HG02840 (cell line): ENCODE data around the gene CCDC27.

Experiments used
- ATAC-seq: cut with Tn5 transposase; IDR thresholded peaks from one replicate; pipeline ENCODE4 v1.9.1; 2021; ENCODE audit warnings: mild to moderate bottlenecking, moderate library complexity, moderate number of reproducible peaks; ENCODE audit not compliant: unreplicated experiment, low FRiP score

CCDC27 gene

GRCh38 chr1:3750741-3751140 lies 1.5 kb upstream of the CCDC27 start:
- ATAC-seq, result no peak

DNA sequence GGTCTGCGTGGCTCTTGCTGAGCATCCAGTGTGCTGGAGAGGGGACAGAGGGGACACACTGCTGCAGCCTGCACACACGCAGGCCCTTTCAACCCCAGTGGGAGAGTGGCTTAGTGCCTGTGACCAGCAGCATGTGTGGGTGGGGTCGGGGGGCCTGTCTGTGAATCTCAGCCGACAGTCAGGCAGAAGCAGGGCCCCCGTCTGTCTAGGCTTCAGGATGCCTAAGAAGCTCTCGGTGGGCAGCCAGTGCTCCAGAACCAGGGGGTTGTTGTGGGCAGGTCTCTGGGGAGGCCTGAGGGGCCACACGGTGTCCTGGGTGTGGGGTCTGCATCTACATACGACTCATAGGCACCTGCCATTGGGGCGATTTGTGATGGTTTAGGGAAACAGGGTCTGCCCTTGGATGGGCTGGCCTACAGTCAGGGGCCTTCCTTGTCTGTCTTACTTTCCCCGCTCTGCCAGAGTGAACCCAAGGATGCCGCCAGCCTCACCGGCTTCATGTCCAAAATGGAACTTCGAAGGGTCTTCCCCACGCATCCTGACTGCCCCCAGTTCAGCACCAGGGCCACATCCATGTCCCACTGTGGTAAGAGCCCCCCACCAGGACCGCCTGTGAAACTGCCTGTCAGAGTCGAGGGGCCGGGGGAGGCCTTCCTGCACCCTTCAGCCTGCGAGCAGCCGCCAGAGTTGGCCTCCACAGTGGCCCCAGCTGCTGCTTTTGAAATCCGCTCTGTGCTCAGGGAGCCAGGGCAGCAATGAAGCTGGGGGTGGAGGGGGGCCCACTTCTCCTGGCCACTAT lies 1.6 kb downstream of the CCDC27 start:
- no peak for ATAC-seq

DNA sequence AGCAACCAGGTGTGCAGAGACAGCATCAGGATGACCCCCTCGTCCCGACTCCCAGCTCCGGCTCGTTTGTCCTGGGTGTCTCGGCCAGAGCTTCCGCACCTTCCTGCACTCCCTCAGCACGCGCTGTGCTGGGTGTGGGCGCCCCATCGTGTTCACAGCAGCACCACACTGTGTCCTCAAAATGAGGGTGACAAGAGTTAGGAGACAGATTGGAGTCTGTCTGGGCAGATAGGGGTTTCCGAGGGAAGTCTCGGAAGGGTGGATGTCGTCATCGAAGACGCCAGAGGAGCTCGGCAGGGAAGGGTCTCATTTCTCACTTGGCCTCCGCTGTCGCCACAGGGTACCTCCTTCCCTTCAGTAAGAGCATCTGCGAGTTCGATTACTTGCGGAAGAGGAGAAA lies 4.1 kb downstream of the CCDC27 start:
- no peak for ATAC-seq

DNA sequence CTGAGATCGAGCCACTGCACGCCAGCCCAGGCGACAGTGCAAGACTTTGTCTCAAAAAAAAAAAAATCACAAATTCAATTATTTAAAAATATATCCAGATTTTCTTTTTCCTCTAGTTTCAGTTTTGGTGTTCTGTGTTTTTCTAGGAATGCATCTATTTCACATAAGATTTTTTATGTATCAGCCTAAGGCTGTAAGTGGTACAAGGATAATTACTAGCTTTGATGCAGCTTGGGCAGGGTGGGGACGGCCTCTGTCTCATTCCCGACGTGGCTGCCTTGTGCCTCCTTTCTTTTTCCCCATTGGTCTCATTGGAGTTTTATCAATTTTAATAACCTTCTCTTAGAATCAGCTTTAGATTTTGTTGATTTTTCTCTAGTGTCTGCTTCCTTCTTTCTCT lies 6.9 kb downstream of the CCDC27 start:
- ATAC-seq, result no peak

DNA sequence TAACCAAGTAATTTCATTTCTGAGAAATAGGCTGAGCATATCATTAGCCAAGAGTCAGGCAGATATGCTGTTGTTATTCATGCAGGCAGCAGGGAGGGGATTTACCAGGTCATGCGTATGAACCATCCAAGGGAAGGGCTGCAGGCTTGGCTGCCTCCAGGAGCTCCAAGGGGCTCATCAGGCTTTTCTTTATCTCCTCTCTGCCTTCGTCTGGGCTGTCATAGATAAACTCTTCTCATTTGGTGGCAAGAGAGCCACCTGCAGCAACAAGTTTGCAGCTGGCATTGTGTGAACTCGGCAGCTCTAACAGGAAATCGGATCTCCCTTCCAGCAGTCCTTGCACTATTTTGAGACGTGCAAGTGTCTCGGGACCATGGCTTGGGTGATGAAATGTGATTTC lies 7.5 kb downstream of the CCDC27 start:
- ATAC-seq, result no peak

GRCh38 chr1:3761296-3762010 lies 9.2 kb downstream of the CCDC27 start:
- no peak for ATAC-seq

- ATAC-seq, result no peak
Observed at GRCh38 chr1:3762151-3762872, 10.1 kb downstream of the CCDC27 start.

DNA sequence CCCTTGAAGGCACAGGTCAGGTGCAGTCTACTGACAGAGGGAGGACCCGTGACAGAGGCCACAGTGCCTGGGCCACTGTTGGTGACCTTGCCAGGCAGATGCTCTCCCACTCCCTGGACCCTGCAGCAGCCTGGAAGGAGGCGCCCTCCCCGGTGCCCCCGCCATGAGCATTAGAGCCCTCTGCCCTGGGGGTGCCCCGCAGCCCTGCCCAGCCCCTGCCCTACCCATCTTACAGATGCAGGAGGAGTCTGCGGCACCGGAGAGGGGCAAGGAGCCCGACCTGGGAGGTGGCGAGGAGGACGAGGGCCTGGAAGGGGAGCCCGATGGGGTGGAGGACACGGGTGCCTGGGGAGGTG lies 10.6 kb downstream of the CCDC27 start:
- ATAC-seq, result no peak

DNA sequence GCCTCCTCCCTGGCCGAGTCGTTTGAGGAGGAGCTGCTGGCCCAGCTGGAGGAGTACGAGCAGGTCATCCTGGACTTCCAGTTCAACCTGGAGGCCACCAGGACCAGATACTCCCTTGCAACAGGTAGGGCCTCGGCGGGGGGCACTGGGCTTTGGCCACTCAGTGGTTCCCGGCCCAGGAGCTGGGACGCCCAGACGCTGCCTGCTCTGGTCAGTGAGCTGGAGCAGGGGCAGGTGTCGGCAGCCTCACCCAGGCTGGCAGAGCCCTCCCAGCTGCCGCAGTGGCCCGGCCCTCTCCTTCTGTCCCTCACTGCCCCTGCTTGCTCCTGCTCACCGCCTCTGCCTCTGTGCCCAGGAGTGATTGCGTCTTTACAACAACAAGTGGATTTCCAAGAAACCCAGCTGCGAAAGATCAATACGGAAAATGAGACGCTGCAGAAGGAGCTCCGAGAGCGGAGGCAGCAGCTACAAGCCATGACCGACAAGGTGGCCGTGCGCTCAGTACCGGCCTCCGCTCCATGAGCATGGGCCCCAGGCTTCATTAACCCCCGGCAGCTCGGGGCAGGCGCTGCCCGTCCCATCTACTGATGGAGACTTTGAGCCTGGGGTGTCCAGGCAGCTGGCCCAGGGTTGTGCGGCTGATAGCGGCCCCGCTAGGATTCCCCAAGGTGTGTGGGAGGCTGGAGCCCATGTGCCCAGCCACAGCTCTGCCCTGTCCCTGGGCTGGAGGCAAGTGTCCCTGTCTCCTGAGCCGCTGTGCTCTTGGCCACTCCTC lies 11.3 kb downstream of the CCDC27 start:
- no peak for ATAC-seq

DNA sequence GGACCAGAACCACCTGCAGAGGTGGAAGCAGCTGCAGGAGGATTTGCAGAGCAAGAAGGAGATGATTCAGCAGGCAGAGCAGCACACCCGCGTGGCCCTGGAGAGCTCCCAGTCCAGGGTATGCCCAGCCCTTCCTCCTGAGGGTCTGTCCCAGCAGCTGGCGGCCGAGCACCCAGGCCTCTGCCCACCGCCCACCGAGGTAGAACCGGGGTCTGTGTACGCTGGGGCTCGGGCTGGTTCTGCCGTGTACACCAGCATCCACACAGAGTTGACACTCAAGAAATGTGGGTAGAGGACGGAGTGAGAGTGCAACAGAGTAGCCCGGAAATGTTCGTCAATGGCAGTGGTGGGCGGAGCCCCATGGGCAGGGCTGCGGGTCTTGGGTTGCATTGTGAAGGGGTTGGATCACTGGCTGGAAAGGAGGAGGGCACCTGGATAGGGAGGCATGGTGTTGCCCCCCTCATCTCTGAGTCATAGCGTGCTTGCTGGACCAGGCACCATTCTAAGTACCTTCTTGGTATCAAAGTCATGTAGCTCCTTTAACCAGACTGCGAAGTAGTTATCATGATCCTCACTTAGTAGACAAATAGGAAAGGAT lies 15.2 kb downstream of the CCDC27 start:
- no peak for ATAC-seq

DNA sequence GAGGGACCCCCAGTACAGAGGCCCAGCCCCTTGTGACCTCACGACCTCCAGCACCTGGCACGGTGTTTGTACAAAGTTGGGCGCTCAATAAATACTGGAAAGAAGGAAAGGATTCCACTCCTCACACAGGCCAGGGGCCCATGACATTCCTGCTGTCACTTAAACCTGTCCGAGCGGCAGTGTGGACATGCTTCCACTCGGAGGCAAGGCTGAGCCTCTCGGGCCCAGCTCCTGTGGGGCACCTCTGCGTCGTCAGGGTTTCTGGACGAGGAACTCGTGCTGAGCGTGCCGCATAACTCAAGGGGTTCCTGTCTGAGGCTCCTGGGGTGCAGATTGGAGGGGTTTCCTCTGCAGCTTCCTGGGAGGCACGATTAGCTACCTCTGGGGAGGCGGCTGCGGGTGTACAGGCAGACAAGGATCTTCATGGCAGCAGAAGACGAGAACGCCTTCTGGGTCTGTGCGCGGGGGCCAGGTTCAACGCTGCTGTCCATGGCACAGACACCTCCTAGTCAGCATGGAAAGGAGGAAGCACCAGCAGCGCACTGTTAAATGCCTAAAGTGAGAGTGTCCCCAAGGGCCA lies 16.7 kb downstream of the CCDC27 start:
- ATAC-seq, result no peak

DNA sequence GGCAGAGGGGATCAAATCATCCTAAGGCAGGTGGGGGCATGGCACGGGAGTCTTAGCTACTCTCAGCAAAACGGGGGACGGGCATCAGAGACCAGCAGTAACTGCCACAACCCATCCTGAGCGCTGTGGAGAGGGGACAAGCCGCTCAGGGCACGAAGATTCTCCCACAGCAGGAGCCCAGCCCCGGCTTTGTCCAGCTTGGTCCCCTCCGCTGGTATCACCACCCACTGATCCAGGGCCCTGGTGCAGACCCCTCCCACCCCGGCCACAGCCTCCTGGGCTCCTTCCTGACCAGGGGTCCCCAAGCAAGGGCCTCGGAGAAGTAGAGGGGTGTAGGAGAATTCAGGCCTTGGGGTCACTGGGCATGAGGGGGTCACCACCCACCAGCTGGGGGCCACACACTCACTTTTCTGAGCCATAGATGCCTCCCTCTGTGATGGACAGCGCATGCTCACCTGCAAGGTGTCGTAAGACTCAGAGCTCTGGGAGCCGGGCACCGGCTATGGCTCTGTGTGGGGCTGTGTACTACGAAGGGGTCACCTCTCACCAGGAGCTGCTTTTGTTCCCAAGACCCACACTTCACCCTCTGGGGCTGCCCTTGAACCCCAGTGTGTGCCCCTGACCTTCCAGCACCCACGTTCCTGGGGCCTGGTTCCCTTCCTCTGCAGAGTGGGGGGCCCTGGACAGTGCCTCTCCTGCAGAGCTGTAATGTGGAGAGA lies 18.0 kb downstream of the CCDC27 start:
- no peak for ATAC-seq

- no peak for ATAC-seq
Observed at GRCh38 chr1:3771108-3772026, 19.1 kb downstream of the CCDC27 start.

- ATAC-seq, result no peak
Observed at GRCh38 chr1:3772027-3772714, 19.9 kb downstream of the CCDC27 start.

GRCh38 chr1:3772715-3773571 lies 20.7 kb downstream of the CCDC27 start, which contains the start of gene SMIM1:
TSS of gene SMIM1 (plus strand) at chr1:3772749. CDS start at chr1:3775374, 2,625 bp downstream.
- ATAC-seq, result no peak

- no peak for ATAC-seq
Observed at GRCh38 chr1:3773572-3774275, 21.5 kb downstream of the CCDC27 start.
